Skin epidermis (tissue), 12 donors: Measurements from ENCODE around the gene ACSS1.
"Not testable (repeated sequence)": the region's sequence is repeated elsewhere in the genome, so short reads cannot be mapped to it uniquely, and the experiment has no call there.

Experiments
- H3K27ac ChIP-seq, 21 experiments: fragments of 200-600 bp; sonication (generic) in 11 of 21; one replicate each; pipeline ENCODE4 v1.5.0; 2020; ENCODE audit warnings: mild to moderate bottlenecking in 3 of 21, inconsistent platforms in 2 of 21, moderate library complexity in 2 of 21
- H3K4me3 ChIP-seq, 7 experiments: fragments of 200-600 bp; sonication (generic) in 2 of 7; one replicate each; pipeline ENCODE4 v1.5.0; 2020; ENCODE audit warnings: inconsistent platforms in 2 of 7, mild to moderate bottlenecking in 2 of 7, moderate library complexity in 1 of 7

ACSS1 gene

GRCh38 chr20:25003002-25003401 is 54.9 kb downstream of the ACSS1 start:
- H3K27ac ChIP-seq = no peak overlapping the region
- no peak overlapping the region for H3K4me3 ChIP-seq

DNA sequence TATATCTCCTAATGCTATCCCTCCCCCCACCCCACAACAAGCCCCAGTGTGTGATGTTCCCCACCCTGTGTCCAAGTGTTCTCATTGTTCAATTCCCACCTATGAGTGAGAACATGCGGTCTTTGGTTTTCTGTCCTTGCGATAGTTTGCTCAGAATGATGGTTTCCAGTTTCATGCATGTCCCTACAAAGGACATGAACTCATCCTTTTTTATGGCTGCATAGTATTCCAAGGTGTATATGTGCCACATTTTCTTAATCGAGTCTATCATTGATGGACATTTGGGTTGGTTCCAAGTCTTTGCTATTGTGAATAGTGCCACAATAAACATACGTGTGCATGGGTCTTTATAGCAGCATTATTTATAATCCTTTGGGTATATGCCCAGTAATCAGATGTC is 56.6 kb downstream of the ACSS1 start:
- H3K27ac ChIP-seq = not testable (repeated sequence)

GRCh38 chr20:25000268-25000801 is 57.6 kb downstream of the ACSS1 start:
- no peak overlapping the region for H3K4me3 ChIP-seq
- H3K27ac ChIP-seq = peak overlapping the region in 8 of 21 experiments; percentile 3 to 74 (median 38)

More for the DNA sequence above, 56.6 kb downstream of the ACSS1 start:
- not testable (repeated sequence) for H3K4me3 ChIP-seq

- peak overlapping the region in 3 of 21 experiments; percentile 3 to 74 (median 50) for H3K27ac ChIP-seq
Observed at GRCh38 chr20:24999568-24999967, 58.4 kb downstream of the ACSS1 start.

GRCh38 chr20:24998631-24999445 is 59.1 kb downstream of the ACSS1 start:
- no peak overlapping the region for H3K4me3 ChIP-seq
- peak overlapping the region in 1 of 21 experiments; percentile 50 for H3K27ac ChIP-seq

More at GRCh38 chr20:24999568-24999967, 58.4 kb downstream of the ACSS1 start:
- H3K4me3 ChIP-seq = no peak overlapping the region

DNA sequence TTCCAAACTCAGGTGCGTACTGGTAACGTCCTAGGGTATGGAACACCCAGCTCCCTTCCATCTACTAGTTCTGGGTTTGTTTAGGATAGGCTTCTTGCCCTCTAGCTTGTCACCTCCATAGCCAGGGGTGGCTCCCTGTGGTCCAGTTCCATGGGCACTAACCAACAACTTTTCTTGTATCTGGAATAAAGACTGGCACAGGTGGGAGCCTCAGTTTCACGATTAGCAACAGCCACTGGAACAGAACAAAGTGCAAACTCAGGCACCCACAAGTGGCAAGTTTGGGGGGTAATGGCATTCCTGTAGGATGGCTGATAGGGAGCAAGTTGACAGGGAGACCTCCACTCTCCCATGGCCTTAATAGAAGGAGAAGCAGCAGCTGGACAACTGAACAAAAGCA is 59.8 kb downstream of the ACSS1 start:
- Histone ChIP-seq H3K4me3 (no peak overlapping the region), H3K27ac (peak overlapping the region in 1 of 21 experiments; percentile 43)

DNA sequence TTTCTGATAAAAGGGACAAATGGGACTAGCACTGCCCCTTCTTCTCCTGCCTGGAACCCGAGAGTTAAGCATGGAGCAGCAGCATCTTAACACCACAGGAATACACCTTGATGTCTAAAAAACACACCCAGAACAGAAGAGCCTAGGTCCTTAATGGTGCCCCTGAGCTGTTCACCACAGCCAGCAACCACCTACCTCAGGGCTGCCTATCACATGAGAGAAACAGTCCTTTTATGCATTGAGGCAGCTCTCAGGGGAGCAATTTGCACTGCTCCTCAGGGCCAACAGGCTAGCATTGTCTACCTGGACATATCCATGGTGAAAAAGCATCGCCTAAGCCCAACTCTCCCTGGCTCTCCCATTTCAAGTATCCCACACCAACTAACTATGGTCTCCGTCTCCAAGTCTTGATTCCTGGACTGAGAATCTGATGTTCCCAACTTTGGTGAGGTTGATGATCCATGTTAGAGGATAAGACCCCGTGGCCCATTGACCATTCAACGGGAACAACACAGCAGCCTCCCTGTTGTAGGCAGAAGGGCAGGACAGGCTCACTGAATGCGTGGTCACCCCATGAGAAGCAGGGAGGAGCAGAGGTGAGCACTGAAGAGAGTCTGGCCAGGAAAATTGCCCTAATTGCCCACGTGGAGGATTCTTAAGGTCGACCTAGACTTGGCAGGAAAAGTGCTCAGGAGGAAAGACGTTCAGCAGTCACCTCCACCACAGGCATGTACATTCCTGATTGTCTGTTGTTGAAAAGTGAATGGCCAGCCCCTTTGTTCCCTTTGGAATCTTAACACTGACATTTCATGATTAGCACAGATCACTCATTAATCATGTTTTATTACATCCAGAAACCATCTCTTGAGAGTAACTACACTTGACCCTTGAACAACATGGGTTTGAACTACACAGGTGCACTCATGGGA is 61.2 kb downstream of the ACSS1 start:
- H3K4me3 ChIP-seq = no peak overlapping the region
- no peak overlapping the region for H3K27ac ChIP-seq

DNA sequence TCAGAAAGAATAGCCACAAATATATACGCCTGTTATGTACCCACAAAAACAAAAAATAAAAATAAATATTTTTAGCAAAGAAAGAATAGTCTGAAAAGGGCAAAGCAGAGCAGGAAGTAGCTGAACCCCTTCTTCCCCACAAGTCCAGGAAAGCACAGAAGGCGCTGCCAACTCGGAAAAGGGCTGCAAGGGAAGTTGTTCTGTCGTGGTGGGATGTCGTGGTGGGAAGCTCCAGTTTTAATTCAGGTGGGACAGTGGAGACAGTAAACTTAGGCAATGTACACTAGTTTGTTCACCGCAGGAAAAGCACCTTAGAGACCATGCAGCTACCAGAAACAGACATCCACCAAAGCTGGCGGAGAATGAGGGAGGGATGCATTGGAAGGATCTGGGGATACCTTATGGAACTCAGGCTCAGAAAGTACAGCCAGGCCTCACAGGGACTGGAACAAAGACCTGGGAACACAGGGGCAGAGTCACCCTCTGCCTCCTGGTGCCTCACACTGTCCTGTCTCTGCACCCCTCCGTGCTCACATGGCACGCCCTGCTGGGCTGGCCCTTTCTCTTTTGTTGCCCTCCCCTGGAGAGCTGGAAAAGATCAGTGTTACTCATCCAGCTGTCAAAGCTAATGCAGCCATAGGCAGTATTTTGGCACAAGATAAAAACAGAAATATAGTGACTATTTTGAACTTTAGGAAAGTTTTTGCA is 62.0 kb downstream of the ACSS1 start:
- no peak overlapping the region for H3K27ac ChIP-seq

GRCh38 chr20:24994470-24995368 is 63.2 kb downstream of the ACSS1 start:
- Histone ChIP-seq H3K27ac (peak overlapping the region in 1 of 21 experiments; percentile 92), H3K4me3 (no peak overlapping the region)

More for the DNA sequence above, 62.0 kb downstream of the ACSS1 start:
- H3K4me3 ChIP-seq = no peak overlapping the region

DNA sequence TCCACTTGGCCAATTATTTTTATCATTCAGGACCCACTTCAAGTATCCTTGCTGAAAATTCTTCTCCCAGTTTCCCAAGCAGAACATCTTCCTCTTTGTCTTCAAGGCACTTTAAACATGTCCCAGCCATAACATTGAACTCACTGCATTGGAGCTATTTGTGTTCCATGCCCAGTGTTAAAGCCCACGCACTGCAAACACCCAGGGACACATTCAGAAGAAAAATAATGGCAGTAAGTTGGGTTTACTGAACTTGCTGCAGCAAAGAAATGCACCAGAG is 63.8 kb downstream of the ACSS1 start:
- H3K4me3 ChIP-seq = no peak overlapping the region
- H3K27ac ChIP-seq = peak overlapping the region in 1 of 21 experiments; percentile 92

DNA sequence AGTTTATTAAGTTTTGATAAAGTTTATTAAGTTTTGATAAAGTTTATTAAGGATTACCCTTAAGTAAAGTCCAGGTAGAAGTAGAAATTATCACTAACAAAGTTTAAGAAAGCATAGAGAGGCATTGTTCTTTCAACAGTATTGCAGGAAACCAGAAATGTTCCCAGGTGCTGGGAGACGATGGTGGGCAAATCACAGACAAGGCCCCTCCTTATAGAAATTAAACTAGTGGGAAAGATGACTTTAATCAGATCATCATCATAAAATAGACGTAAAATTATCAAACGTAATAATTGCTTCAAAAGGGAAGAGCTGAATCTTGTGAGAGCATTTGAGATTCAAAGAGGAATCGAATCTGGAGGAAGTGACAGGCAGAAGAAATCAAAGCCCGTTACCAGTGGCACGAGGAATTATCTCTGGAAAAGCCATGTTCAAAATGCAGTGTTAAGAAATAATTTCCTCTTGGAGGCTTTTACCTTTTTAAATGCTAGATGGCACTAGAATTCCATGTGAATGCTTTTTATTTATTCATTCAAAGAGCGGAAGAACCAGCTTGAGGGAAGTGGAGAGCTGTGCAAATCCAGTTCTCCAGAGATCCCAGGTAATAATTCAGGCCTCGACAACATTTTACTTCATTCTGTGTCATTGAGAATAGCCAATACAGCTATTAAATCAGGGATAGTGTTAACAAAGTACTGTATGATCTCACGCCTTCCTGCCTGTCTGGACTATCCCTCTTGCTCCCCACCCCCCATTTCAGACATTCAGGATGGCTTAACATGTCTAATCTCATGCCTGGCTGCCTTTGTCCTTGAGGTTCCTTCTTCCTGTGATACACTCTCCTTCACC is 64.4 kb downstream of the ACSS1 start:
- peak overlapping the region in 20 of 21 experiments; percentile 78 to 96 (median 90) for H3K27ac ChIP-seq
- peak overlapping the region; percentile 58 to 92 (median 76) for H3K4me3 ChIP-seq

DNA sequence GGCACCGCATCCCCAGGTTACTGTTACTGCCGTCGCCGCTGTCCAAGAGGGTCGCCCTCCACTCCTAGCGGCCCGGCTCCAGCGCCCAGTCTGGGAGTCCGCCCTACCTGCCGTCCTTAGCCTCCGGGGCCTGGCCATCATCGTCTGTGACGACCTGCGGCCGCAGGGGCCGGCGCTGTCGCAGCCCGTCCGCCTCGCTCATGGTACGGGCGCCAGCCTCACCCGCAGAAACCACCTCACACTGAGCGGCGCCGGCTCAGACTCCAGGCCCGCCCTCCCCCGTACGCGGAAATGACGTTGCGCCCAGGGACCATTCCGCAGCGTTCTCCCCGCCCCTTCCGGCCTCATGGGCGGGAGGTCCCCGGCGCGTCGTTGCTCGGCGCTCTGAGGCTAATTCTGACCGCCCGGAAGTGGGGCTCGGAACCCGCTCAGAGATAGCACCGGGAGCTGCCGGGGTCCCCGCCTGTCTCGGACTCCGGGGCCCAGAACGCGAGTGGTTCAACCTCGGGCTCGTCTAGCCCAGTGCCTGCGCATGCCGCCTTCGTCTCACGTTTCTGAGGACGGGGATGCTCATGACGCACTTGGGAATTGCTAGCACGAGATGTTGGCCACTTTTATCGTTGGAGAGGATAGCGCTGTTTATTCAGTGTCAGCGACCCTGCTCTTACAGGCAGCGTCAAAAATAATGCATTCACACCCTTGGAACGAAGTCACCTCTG is 65.3 kb downstream of the ACSS1 start, which contains the start of gene APMAP:
TSS of gene APMAP (minus strand) at position 265 of the 719 bp plus-strand sequence. CDS start at position 202, 63 bp downstream.
- H3K4me3 ChIP-seq = peak within 1 kb of the TSS; percentile 58 to 92 (median 76)
- peak within 1 kb of the TSS; percentile 54 to 96 (median 90) for H3K27ac ChIP-seq

GRCh38 chr20:24991897-24992486 is 65.9 kb downstream of the ACSS1 start:
- H3K4me3 ChIP-seq = peak overlapping the region; percentile 58 to 92 (median 76)
- peak overlapping the region; percentile 49 to 96 (median 90) for H3K27ac ChIP-seq

DNA sequence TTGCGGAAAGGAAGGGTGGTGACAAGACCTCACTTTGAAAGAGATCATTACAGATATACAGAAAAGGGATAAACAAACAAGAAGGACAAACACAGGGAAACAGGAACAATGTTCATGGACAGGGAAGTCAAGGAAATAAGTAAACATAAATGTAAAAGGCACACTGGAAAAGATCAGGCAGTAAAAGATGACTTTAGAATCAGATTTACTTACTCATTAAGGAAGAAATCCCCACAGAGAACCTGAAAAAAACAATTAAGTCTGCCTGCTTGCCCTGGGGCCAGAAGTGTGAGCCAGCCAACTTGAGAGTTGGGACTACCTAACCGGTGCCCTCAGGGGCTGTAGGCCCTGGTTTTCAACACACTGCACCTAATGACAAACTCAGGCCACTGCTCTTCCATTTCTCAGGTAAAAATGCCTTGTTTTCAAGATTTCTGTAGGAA is 67.1 kb downstream of the ACSS1 start:
- peak overlapping the region in 2 of 7 experiments; percentile 76 to 92 for H3K4me3 ChIP-seq
- H3K27ac ChIP-seq = peak overlapping the region in 2 of 21 experiments; percentile 12 to 27

DNA sequence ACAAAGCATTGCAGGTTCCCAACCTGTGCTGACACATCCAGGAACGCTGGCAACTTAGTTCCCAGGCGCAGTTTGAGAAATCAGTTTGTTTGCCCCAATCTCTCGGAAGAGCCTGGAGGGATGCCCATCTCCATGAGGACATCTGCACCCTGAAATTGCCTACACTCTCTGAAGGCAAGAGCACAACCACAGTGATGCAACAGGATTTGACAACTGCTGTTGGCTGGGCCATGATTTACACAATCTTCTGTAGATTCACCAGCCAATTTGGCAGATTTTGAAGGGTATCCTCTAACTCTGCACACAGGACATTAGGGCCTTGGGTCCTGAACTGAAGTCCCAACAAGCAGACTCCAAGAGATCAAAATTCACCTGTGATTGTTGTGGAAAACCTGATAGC is 68.8 kb downstream of the ACSS1 start:
- Histone ChIP-seq H3K27ac (peak overlapping the region in 1 of 21 experiments; percentile 42), H3K4me3 (no peak overlapping the region)
